Aorta (tissue), 5 donors: ENCODE data around the gene IGFBP5. TPM values are rescaled to one million over a fixed set of nuclear protein-coding genes. Genes with fewer than 3 reads are reported as not detected.

Experiments used
- ATAC-seq: fragments of 200-7000 bp; cut with Tn5 transposase; one replicate; pipeline ENCODE4 v1.9.1; 2022; ENCODE audit warnings: moderate library complexity; ENCODE audit not compliant: low FRiP score
- DNase-seq, 2 donors: peaks; one replicate each; pipeline ENCODE4 v3.0.0-alpha.2; 2020
- H3K27ac ChIP-seq, 2 donors: one replicate each; pipeline ENCODE4 v1.5.1; 2013; ENCODE audit warnings: low read length in 2 of 2, mild to moderate bottlenecking in 2 of 2, moderate library complexity in 2 of 2, control low read depth in 1 of 2, inconsistent platforms in 1 of 2, low read depth in 1 of 2
- H3K27me3 ChIP-seq, 2 donors: one replicate each; pipeline ENCODE4 v1.6.1; 2013; ENCODE audit warnings: control low read depth in 1 of 2, low read length in 1 of 2, mild to moderate bottlenecking in 1 of 2, moderate library complexity in 1 of 2; ENCODE audit not compliant: insufficient read depth in 2 of 2, control insufficient read depth in 1 of 2
- H3K36me3 ChIP-seq, 2 donors: one replicate each; pipeline ENCODE4 v1.6.1; 2013; ENCODE audit warnings: control low read depth in 1 of 2, low read length in 1 of 2, mild to moderate bottlenecking in 1 of 2; ENCODE audit not compliant: insufficient read depth in 2 of 2, control insufficient read depth in 1 of 2
- H3K4me1 ChIP-seq, 2 donors: one replicate each; pipeline ENCODE4 v1.6.1; 2013; ENCODE audit warnings: low read length in 2 of 2, control low read depth in 1 of 2, mild to moderate bottlenecking in 1 of 2, moderate library complexity in 1 of 2; ENCODE audit not compliant: insufficient read depth in 2 of 2, control insufficient read depth in 1 of 2
- H3K4me3 ChIP-seq, 2 donors: one replicate each; pipeline ENCODE4 v1.5.1; 2013; ENCODE audit warnings: low read length in 2 of 2, control low read depth in 1 of 2, mild to moderate bottlenecking in 1 of 2
- H3K9me3 ChIP-seq: one replicate; pipeline ENCODE4 v1.6.1; 2013; ENCODE audit warnings: mild to moderate bottlenecking, low read length; ENCODE audit not compliant: control insufficient read depth
- WGBS, 2 donors: extraction: QIAGEN DNeasy Blood & Tissue Kit; methylation state at CpG; one replicate each; pipeline ENCODE4 v1.1.7; 2013; 5-methylcytosine and 5-hydroxymethylcytosine counted together
- intact Hi-C, 2 donors: fragments of 100-400 bp; cut with DNase I; formaldehyde crosslinking; loops; one replicate each; pipeline versions ENCODE4 v1.14.2 to v1.15.0; 2022
- polyA plus RNA-seq, 2 donors: library from polyadenylated mRNA; stranded (reverse); fragments of 200-250 nt; gene quantifications; one replicate each; pipeline ENCODE4 v1.2.3, GENCODE V29; 2013
- total RNA-seq, 2 donors: library from RNA; stranded (reverse); fragmentation: NEBNext Ultra II Directional; extraction: Animal tissue kit (Norgen Biotek cat#: 25700); gene quantifications; one replicate each; pipeline ENCODE4 v1.2.1, GENCODE V29; 2021
- donor health status: healthy with polysubstance abuse.
- donor health status: Bipolar disorder and iron deficiency.
- donor health status: DM: no; HTN: no; CAD: no.
- donor health status: DM: no; HTN: no; CAD: no.
- donor health status: DM: yes; HTN: yes; CAD: no.

The IGFBP5 gene
- total and polyA plus RNA-seq, 4 donors, result 123 to 1,222 (median 597) TPM

DNA sequence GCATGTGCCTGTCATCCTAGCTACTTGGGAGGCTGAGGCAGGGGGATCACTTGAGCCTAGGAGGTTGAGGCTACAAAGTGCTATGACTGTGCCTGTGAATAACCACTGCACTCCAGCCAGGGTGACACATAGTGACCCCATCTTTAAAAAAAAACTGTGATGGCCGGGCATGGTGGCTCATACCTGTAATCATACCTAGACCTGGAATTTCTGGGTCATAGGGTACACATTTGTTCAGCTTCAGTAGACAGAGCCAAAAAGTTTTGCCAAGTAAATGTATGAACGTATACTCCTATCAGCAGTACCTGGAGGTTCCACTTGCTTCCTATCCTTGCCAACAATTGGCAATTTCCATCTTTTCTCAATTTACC is 68.5 kb downstream of the IGFBP5 start:
- intact Hi-C loops, result no loop called here
- 80 to 86% methylated on average over 2 of the region's 2 CpGs for WGBS, 2 donors

DNA sequence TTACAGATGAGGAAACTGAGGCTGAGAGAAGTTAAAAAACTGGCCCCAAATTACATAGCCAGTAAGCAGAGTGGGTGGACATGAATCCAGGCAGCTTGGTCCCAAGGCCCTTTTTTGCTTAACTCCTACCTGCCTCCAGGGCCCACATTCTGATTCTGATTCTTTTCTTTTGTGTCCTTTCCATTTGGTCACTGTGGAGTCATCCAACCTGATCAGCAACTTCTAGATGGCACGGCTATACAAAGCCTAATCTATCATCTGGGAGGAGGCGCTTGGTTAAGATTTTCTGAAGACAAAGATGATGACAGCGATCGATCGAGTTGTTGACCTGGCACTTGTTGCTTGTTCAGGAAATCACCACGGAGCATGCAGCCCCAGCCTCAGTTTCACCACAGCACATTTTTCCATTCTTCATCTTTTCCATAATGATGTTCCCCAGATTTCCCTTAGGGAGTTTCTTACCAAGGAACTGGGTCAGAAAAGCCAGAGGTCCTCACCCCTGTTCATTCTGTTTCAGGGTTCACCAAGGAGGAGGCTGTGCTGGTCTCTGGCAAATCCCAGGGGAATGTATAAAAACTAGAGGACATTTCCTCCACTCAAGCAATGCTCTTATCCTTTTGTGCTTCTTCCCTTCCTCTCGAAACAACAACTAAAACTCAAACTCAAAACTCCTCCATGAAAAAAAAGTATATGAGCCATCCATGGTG is 69.0 kb downstream of the IGFBP5 start:
- DNase-seq (no peak), ATAC-seq (no peak)
- Histone ChIP-seq H3K9me3 (no peaks in the 10 kb centered on the region), H3K4me3 (no peak overlapping the region), H3K4me1 (peaks cover 0 to 5% of the 10 kb centered on the region in 2 donors), H3K27ac (no peak overlapping the region), H3K27me3 (no peaks in the 10 kb centered on the region), H3K36me3 (no peaks in the 10 kb centered on the region)
- intact Hi-C loops, result no loop called here
- WGBS, 2 donors, result 92 to 95% methylated on average over 7 of the region's 7 CpGs

More for the DNA sequence above, 68.5 kb downstream of the IGFBP5 start:
- no peak for ATAC-seq
- Histone ChIP-seq H3K27me3 (no peaks in the 10 kb centered on the region), H3K4me1 (peaks cover 0 to 2% of the 10 kb centered on the region in 2 donors), H3K36me3 (no peaks in the 10 kb centered on the region), H3K27ac (no peak overlapping the region), H3K9me3 (no peaks in the 10 kb centered on the region), H3K4me3 (no peak overlapping the region)
- no peak for DNase-seq

DNA sequence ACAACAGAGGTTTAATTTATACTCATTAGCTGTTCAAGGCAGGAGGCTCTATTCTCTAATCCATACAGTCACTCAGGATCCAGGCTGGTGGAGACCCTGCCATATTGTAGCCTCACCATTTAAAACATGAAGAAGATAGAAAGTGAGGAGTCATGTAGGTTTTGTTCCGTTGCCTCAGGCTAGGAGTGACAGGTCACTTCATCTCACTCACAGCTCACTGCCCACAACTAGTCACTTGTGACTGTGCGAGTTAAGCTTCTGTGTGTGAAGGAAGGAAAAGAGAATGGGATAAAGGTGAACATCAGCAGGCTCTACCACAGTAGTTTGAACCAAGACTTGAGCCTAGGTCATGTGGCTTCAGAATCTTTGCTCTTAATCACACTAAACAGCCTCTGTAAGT is 71.1 kb downstream of the IGFBP5 start:
- no peaks in the 10 kb centered on the region for H3K9me3 ChIP-seq
- H3K4me3 ChIP-seq, result no peak overlapping the region
- 98% methylated on average over 2 of the region's 2 CpGs for WGBS, 2 donors
- intact Hi-C loops, result no loop called here
- H3K36me3 ChIP-seq, result no peaks in the 10 kb centered on the region
- no peaks in the 10 kb centered on the region for H3K27me3 ChIP-seq
- peaks cover 0 to 5% of the 10 kb centered on the region in 2 donors for H3K4me1 ChIP-seq
- H3K27ac ChIP-seq, result no peak overlapping the region
- no peak for ATAC-seq
- DNase-seq, result no peak

DNA sequence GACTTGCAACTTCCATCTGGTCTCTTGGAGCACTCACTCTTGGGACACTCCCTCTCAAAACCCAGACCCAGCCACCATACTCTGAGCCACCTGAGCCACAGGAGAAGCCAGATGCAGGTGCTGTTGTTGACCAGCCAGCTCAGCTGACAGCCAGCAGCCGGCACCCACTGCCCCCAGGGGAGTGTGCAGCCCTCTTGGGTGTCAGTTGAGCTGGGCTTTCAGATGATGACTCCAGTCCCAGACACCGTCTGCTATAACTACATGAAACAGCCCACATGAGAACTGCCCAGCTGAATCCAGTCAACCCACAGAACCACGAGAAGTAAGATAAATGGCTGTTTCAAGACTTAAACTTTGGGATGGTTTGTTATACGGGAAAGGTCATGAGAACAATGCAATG is 72.8 kb downstream of the IGFBP5 start:
- WGBS, 2 donors, result 64 to 79% methylated on average over 4 of the region's 4 CpGs
- Histone ChIP-seq H3K4me3 (no peak overlapping the region), H3K4me1 (peaks cover 0 to 5% of the 10 kb centered on the region in 2 donors), H3K27me3 (no peaks in the 10 kb centered on the region), H3K36me3 (no peaks in the 10 kb centered on the region), H3K27ac (peak overlapping the region in 1 of 2 donors; percentile 84), H3K9me3 (no peaks in the 10 kb centered on the region)
- DNase-seq (no peak), ATAC-seq (no peak)
- intact Hi-C loops, result no loop called here

Other genes starting within 250 kb of the IGFBP5 start
- 1,000 to 10,000 TPM; 1,684 to 1,766 TPM for gene RPL37A, start 196.7 kb downstream of the IGFBP5 start, total RNA-seq
- 1,000 to 10,000 TPM; 4,723 to 6,118 TPM for gene RPL37A, start 196.7 kb downstream of the IGFBP5 start, polyA plus RNA-seq
- 100 to 1,000 TPM; 657 to 663 TPM for gene IGFBP2, start 62.1 kb downstream of the IGFBP5 start, total RNA-seq
- 1,000 to 10,000 TPM in 1 of 2 donors, 100 to 1,000 TPM in 1; 869 to 1,436 TPM for gene IGFBP2, start 62.1 kb downstream of the IGFBP5 start, polyA plus RNA-seq
- gene TNP1, start 164.5 kb upstream of the IGFBP5 start, total RNA-seq, result not detected
- gene TNP1, start 164.5 kb upstream of the IGFBP5 start, polyA plus RNA-seq, result not detected